ENCODE results near the gene BLOC1S6. TPM values are rescaled to one million over a fixed set of nuclear protein-coding genes. Genes with fewer than 3 reads are reported as not detected.

The BLOC1S6 gene
- total and polyA plus RNA-seq, 10 donors: 18.6 to 67.3 (median 47.8) TPM

- peak; percentile 96 for DNase-seq
- H3K36me3 ChIP-seq: peaks cover 0 to under 1% (median 0%) of the 10 kb centered on the region in 6 donors
- H3K27me3 ChIP-seq (replicated peaks in 1 of 7): no peaks in the 10 kb centered on the region
- intact Hi-C loops (cut with DNase I; ENCODE audit: low total_unique reads): no loop called here
- no peaks in the 10 kb centered on the region for H3K9me3 ChIP-seq
- WGBS, 5 donors: 0 to 17% (median 2%) methylated on average over 12 to 53 of the region's 53 CpGs
- TF ChIP-seq POLR2AphosphoS5 (IDR thresholded peaks at IDR 0.05) (peak; percentile 90 to 97 (median 96)), POLR2A (IDR thresholded peaks at IDR 0.05) (peak in 2 of 3 donors; percentile 23 to 65), CTCF (IDR thresholded peaks at IDR 0.05 in 8 of 11, conservative IDR thresholded peaks at IDR 0.05 in 3 of 11) (peak in 1 of 11 experiments; percentile 11)
- H3K4me1 ChIP-seq: peaks cover 23 to 72% (median 45%) of the 10 kb centered on the region in 6 donors
- H3K27ac ChIP-seq: peak within 1 kb of the TSS; percentile 92 to 99 (median 98)
- peak within 1 kb of the TSS; percentile 59 to 96 (median 81) for H3K4me3 ChIP-seq
Observed at GRCh38 chr15:45634432-45635190, 47.4 kb downstream of the BLOC1S6 start, which contains the start of gene SQOR. SQOR (plus strand) TSS chr15:45635029; CDS start chr15:45658924, 23,895 bp downstream.

GRCh38 chr15:45635191-45635638 is 48.0 kb downstream of the BLOC1S6 start:
- H3K4me1 ChIP-seq: peaks cover 23 to 78% (median 48%) of the 10 kb centered on the region in 6 donors
- no peaks in the 10 kb centered on the region for H3K9me3 ChIP-seq
- no peak for TF ChIP-seq POLR2A (IDR thresholded peaks at IDR 0.05)
- TF ChIP-seq CTCF (IDR thresholded peaks at IDR 0.05 in 8 of 11, conservative IDR thresholded peaks at IDR 0.05 in 3 of 11): peak in 10 of 11 experiments; percentile 5 to 64 (median 54)
- TF ChIP-seq POLR2AphosphoS5 (IDR thresholded peaks at IDR 0.05): no peak
- peak overlapping the region; percentile 59 to 96 (median 81) for H3K4me3 ChIP-seq
- peaks cover 0 to 6% (median 0%) of the 10 kb centered on the region in 6 donors for H3K36me3 ChIP-seq
- no peaks in the 10 kb centered on the region for H3K27me3 ChIP-seq (replicated peaks in 1 of 7)
- peak overlapping the region; percentile 92 to 99 (median 98) for H3K27ac ChIP-seq
- intact Hi-C loops (cut with DNase I; ENCODE audit: low total_unique reads): no loop called here
- peak; percentile 94 for DNase-seq
- WGBS, 5 donors: 0 to 1% (median 0%) methylated on average over 20 to 29 of the region's 29 CpGs

GRCh38 chr15:45635763-45636292 is 48.6 kb downstream of the BLOC1S6 start:
- Histone ChIP-seq H3K27me3 (replicated peaks in 1 of 7) (no peaks in the 10 kb centered on the region), H3K4me1 (peaks cover 23 to 84% (median 51%) of the 10 kb centered on the region in 6 donors), H3K9me3 (no peaks in the 10 kb centered on the region), H3K4me3 (peak overlapping the region; percentile 59 to 96 (median 81)), H3K27ac (peak overlapping the region; percentile 92 to 99 (median 98)), H3K36me3 (peaks cover 0 to 6% (median 0%) of the 10 kb centered on the region in 6 donors)
- no peak for DNase-seq
- intact Hi-C loops (cut with DNase I; ENCODE audit: low total_unique reads): no loop called here
- TF ChIP-seq POLR2AphosphoS5 (IDR thresholded peaks at IDR 0.05) (no peak), CTCF (IDR thresholded peaks at IDR 0.05 in 8 of 11, conservative IDR thresholded peaks at IDR 0.05 in 3 of 11) (no peak), POLR2A (IDR thresholded peaks at IDR 0.05) (no peak)
- 51 to 61% (median 55%) methylated on average over 17 of the region's 17 CpGs for WGBS, 5 donors

GRCh38 chr15:45637141-45637540 is 50.0 kb downstream of the BLOC1S6 start:
- DNase-seq: no peak
- TF ChIP-seq POLR2A (IDR thresholded peaks at IDR 0.05): no peak
- no peak for TF ChIP-seq CTCF (IDR thresholded peaks at IDR 0.05 in 8 of 11, conservative IDR thresholded peaks at IDR 0.05 in 3 of 11)
- TF ChIP-seq POLR2AphosphoS5 (IDR thresholded peaks at IDR 0.05): no peak
- Histone ChIP-seq H3K4me3 (peak overlapping the region in 4 of 8 donors; percentile 15 to 96 (median 82)), H3K27me3 (replicated peaks in 1 of 7) (no peaks in the 10 kb centered on the region), H3K36me3 (peaks cover 0 to 6% (median 0%) of the 10 kb centered on the region in 6 donors), H3K4me1 (peaks cover 32 to 84% (median 61%) of the 10 kb centered on the region in 6 donors), H3K27ac (peak overlapping the region; percentile 80 to 99 (median 93)), H3K9me3 (no peaks in the 10 kb centered on the region)
- WGBS, 5 donors: 54 to 83% (median 77%) methylated on average over 1 of the region's 1 CpG
- intact Hi-C loops (cut with DNase I; ENCODE audit: low total_unique reads): no loop called here
